NCI-H82 (cell line): ENCODE results near the gene GABPB2.
A peak's percentile ranks its signal among the peaks of the same experiment; 100 is the strongest.

Experiments
- DNase-seq: peaks from one replicate; lab custom pipeline; 2025; lab: John Stamatoyannopoulos, UW

The GABPB2 gene

DNA sequence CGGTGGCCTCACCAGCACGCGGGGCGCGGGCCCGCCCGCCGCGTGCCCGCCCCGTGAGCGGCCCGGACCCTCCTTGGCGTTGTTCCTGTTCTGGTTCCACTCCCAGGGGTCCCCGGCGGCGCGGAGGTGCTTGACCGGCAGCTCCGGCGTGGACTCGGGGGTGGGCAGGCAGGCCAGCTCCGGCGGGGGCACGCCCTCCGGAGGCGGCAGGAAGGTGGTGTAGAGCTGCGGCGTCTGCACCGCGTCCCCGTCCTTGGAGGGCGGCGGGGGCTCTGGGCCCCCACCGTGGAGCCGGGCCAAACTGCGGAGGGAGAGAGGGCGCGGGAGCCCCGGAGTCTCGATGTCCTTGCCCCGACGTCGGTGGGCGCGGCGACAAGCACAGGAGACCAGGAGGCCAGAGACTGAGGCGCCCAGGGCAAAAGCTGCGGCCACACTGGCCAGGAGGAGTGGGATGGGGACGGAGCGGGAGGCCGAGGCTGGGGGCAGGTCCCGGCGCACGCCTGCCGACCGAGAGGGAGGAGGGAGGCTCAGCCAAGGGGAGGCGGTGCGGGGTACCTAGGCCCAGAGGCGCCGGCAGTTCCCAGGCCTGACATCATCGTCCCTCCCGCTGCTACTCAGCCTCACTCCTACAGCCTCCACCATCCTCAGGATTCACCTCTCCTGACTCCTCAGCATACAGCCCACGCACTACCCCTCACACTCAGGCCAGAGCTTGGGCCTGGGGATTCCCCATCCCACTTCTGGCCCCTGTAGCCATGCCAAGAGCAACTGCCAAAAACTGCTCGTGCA lies 62.7 kb downstream of the GABPB2 start:
- no peak for DNase-seq

- DNase-seq: no peak
Measured at GRCh38 chr1:151134396-151134795, 63.8 kb downstream of the GABPB2 start.

DNA sequence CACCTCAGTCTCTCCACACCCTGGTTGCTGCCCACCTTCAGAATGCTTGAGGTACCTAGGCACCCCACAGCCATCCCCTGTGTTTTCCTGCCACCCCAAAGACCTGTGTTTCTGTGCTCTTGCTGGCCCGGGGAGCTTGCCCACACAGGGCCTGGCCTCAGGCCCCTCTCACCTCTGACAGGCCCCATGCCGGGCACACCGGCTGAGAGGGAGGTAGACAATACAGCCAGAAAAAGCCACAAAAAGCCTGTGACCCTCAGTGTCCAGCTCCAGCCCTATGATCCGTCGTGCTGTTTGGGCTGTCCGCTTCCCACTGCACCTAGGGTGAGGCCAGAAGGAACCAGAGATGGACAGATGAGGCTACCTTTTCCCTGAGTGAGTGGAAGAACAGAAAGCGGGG lies 64.4 kb downstream of the GABPB2 start:
- DNase-seq: no peak

DNA sequence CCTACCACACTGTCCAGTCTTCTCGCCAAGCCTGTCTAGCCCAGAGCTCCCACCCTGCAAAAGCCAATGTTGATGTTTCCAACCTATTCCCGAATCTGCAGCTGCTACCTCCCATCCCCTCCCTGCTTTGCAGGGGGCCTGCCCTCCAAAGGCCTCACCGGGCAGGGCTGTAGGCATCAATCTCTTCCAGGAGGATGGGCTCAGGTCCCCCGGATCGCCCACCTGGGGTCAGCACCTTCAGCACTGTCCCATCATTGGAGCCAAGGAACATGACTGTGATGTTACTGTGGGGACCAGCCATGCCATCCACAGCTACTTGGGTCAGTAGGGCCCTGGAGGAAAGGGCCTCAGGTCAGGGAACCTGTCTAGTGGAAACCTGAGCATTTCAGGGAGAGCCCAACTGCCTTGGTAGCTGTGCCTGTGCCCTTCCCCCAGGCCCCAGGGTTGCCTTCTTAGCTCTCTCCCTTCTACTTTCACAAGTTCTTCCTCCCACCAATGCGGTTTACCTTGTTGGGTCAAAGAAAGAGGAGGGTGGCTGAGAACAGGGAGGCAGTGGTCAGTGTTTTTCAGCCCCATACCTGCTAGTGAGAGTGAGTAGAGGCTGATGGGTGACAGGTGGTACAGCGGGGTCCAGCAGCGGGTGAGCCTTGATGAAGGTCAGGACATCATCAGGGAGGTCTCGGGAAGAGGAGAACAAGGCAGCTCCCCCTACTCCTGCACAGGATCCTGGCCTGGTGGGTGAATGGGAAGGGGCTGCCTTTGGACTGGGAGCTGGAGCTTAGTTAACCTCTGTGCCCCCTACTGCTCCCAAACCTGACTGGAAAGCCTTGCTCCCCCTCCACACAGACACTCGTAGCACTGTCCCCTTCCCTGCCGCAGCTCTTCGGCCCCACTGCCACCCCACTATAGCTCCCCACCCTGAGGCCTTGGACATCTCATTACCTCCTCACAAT lies 65.1 kb downstream of the GABPB2 start:
- peak; percentile 32 for DNase-seq

GRCh38 chr1:151137789-151138188 lies 67.2 kb downstream of the GABPB2 start:
- no peak for DNase-seq

DNA sequence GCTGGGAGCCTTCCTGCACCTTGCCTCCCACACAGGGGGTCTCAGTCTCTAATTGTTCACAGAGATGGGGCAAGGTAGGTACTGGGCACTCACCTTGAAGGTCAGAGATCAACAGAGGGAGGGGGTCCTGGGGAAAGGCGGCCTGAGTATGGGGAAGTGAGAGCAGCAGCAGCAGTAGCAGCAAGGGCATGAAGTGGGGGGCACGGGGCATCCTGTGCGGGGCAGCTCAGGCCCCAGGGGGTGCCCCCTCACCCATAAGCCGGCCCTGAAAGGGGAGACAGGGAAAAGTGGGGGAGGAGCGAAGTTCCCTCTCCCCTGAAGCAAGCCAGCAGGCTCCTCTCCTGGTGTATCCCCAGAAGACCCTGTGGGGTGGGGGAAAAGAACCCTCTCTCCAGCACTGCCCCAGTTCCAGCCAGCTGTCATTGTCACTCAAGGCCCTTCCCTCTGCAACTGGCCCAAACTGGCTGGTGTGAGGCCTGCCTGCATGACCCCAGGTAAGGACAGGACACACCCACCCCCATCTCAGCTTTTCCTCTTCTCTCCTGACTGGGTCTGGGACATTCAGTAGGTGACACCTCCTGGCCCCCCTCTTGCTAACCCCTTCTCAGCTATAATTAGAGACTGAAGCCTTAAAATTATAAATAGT lies 72.0 kb downstream of the GABPB2 start:
- peak; percentile 80 for DNase-seq

DNA sequence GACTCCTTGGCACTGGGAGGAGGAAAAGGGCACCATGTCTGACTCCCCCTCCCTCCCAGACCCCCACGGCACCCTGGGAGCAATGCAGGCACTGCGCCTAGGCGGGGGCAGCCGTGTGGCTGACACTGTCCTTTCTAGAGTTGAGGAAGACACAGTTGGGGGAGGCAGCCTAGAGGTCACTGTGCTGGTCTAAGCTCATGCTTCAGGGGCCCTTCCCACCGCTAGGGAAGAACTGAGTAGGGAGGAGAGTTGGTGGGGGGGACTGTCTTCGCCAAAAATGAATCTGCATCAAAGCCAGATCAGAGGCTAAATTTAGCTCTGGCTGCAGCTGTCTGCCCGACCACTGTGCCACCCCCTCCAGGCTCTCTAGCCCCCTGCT lies 72.5 kb downstream of the GABPB2 start:
- DNase-seq: peak; percentile 65

GRCh38 chr1:151143986-151144385 lies 73.4 kb downstream of the GABPB2 start:
- peak; percentile 42 for DNase-seq

- peak; percentile 42 for DNase-seq
Measured at GRCh38 chr1:151144474-151145303, 74.1 kb downstream of the GABPB2 start.

GRCh38 chr1:151145304-151146071 lies 74.9 kb downstream of the GABPB2 start:
- peak; percentile 69 for DNase-seq

DNA sequence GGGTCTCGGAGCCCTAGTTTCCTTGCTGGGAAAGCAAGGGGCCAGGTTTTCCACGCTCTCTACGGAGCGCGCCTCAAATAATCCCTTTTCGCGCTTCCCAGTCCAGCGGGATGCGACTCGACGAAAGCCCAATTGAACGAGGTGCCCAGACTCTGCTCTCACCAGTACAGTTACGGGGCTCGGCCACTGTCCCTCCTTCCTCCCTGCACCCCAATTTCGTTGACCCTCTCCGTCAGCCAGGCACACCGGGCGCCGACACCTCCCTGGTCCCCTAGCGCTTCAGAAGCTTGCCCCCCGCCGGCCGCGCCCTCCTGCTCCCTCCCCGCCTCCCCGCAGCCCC lies 75.5 kb downstream of the GABPB2 start:
- DNase-seq: peak; percentile 69

DNA sequence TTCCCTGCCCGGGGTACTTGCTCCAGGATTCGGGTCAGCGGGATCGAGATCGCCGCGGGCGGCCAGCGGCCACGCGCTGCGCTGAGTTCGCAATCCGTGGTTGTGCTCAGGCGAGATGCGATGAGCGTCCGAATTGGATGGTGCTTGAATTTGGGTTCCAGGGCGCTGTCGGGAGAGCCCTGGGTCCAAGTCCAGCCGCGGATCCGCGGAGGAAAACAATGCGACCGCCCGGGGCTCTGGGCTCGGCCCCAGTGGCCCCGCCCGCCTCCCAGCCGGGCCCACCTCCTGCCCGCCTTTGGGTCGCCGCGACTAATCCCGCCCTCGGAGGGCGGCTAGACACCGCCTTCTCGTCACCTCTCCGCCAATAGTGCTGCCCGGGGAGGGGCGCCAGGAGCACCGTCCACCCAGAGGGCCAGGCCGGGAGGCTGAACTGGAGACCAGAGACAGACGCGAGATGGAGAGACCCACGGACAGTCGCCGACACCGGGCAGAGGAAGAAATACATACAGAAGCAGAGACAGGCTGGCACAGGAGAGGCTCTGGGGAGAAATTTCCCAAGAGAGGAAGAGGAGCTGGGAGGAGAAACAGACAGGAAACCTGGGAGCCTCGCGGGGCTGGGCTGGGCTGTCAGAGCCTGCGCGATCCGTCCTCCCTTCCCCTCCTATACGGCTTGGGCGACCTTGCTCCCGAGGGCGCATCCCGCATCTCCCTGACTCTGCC lies 76.0 kb downstream of the GABPB2 start, which contains the start of gene SEMA6C:
TSS of gene SEMA6C (minus strand) at position 220 of the 720 bp plus-strand sequence. CDS start 4,010 bp downstream, outside the sequence.
- DNase-seq: peak; percentile 97

GRCh38 chr1:151147132-151147503 lies 76.6 kb downstream of the GABPB2 start:
- no peak for DNase-seq

GRCh38 chr1:151147665-151148064 lies 77.1 kb downstream of the GABPB2 start:
- DNase-seq: no peak

DNA sequence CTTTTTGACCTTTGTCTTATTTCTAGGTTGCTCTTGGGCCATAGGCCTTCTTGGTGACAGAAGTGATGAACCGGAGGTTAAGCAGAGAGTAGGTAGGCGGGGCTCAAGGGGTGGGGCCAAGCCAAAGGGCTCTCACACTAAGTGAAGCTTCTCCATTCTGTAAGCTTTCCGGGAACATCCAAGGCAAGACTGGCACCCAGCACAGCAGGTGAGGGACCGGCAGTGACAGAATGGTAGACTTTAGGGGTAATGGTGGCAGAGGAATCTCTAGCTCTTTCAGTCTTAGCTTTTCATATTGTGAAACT lies 85.9 kb downstream of the GABPB2 start, which contains the start of gene TNFAIP8L2:
TSS of gene TNFAIP8L2 (plus strand) at position 135 of the 305 bp plus-strand sequence. CDS start 2,049 bp downstream, outside the sequence.
- DNase-seq: peak; percentile 47

GRCh38 chr1:151157067-151157531 lies 86.5 kb downstream of the GABPB2 start:
- DNase-seq: no peak

DNA sequence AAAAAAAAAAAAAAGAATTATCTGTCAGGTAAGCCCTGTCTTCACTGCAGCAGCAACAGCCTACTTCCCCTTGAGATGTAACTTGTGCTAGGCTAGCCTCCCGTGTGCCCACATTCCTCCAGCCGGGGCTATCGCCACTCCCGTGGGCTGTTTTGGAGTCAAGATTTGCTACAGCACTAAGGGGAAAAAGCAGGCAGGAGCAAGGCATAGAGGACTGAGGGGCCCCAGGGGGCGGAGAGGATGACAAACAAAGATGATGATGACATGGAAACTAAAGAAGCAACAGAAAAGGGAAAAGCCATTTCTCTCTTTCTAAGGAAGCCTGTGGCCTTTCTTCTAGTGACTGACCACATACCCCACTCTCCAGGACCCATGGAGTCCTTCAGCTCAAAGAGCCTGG lies 87.8 kb downstream of the GABPB2 start:
- DNase-seq: no peak

DNA sequence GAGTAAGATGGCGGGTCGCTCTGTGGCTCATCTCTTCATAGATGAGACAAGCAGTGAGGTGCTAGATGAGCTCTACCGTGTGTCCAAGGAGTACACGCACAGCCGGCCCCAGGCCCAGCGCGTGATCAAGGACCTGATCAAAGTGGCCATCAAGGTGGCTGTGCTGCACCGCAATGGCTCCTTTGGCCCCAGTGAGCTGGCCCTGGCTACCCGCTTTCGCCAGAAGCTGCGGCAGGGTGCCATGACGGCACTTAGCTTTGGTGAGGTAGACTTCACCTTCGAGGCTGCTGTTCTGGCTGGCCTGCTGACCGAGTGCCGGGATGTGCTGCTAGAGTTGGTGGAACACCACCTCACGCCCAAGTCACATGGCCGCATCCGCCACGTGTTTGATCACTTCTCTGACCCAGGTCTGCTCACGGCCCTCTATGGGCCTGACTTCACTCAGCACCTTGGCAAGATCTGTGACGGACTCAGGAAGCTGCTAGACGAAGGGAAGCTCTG lies 88.2 kb downstream of the GABPB2 start:
- no peak for DNase-seq

DNA sequence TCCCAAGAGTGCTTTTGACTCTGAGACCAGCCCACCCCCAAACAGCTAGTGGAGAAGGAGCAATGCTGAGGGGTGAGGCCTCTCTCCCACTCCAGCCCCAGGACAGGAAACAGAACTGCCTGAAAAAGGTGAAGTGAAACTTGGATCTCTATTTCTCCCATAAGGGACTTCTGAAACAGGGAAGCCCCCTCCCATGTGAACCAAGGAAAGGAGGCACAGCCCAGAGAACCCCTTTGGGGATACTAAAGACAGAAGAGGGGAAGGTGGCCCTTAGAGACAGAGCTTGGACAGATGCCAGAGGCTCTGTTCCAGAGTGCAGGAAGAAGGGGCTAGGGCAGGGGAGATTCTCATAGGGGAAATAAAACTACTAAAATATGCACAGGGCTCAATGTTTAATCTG lies 88.8 kb downstream of the GABPB2 start:
- DNase-seq: no peak

GRCh38 chr1:151164732-151165280 lies 94.2 kb downstream of the GABPB2 start:
- peak; percentile 54 for DNase-seq
